Coronary artery (tissue), 2 donors: Measurements from ENCODE around the gene TMTC1.

Experiments used
- DNase-seq: peaks from one replicate; pipeline ENCODE4 v3.0.0-alpha.2; 2017; ENCODE audit warnings: low spot score
- H3K27ac ChIP-seq, 2 donors: fragments of 200-600 bp; sonication (generic); one replicate each; pipeline ENCODE4 v1.5.1; 2016 to 2019
- H3K4me3 ChIP-seq: fragments of 200-600 bp; sonication (generic); 2 replicates; pipeline ENCODE4 v1.5.1; 2016; ENCODE audit warnings: mild to moderate bottlenecking, moderate library complexity
- TF ChIP-seq, protein P1 (sequence below): fragments of 200-600 bp; sonication (generic); IDR thresholded peaks from one replicate; pipeline ENCODE4 v1.5.1; 2019; ENCODE audit warnings: antibody characterized with exemption

TMTC1 gene

DNA sequence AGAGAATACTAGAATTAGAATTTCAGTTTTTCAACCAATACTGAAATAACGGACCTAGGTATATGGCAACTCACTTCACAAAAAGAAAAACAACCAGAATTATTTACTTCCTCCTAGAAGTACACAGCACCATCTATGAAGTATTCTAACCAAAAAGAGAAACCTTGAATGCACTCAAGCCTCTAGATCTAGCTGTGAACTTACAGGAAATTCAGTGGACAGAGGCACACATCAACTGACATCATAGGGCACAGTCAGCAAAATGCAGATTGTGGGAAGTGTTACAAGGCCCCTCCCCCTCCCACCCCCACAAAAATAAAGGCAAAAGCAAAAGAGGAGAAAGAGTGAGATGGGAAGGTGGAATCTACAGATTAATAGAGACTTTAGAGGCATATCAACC is 102.4 kb downstream of the TMTC1 start:
- Histone ChIP-seq H3K4me3 (no peak overlapping the region), H3K27ac (no peak overlapping the region)
- TF ChIP-seq, protein P1, sequence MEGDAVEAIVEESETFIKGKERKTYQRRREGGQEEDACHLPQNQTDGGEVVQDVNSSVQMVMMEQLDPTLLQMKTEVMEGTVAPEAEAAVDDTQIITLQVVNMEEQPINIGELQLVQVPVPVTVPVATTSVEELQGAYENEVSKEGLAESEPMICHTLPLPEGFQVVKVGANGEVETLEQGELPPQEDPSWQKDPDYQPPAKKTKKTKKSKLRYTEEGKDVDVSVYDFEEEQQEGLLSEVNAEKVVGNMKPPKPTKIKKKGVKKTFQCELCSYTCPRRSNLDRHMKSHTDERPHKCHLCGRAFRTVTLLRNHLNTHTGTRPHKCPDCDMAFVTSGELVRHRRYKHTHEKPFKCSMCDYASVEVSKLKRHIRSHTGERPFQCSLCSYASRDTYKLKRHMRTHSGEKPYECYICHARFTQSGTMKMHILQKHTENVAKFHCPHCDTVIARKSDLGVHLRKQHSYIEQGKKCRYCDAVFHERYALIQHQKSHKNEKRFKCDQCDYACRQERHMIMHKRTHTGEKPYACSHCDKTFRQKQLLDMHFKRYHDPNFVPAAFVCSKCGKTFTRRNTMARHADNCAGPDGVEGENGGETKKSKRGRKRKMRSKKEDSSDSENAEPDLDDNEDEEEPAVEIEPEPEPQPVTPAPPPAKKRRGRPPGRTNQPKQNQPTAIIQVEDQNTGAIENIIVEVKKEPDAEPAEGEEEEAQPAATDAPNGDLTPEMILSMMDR: no peak
- no peak for DNase-seq

DNA sequence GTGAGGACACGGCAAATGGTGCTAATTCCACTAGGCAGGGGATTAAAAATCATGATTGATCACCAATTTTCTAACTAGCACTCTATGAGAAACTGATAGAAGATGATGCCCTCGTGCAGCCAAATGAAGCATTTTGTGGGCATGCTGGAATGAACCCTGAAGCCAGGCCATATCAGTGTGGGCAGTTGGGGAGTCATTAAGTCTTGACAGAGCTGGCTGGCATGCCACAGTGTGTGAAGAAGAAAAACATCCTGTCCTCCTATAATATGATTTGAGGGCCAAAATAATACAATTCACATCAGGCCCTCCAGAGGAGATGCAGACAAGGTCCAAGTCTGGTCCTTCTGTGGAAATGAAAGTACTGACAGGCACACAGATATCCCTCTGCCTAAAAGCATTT is 107.1 kb downstream of the TMTC1 start:
- no peak for DNase-seq
- TF ChIP-seq, protein P1: no peak
- Histone ChIP-seq H3K27ac (no peak overlapping the region), H3K4me3 (no peak overlapping the region)

DNA sequence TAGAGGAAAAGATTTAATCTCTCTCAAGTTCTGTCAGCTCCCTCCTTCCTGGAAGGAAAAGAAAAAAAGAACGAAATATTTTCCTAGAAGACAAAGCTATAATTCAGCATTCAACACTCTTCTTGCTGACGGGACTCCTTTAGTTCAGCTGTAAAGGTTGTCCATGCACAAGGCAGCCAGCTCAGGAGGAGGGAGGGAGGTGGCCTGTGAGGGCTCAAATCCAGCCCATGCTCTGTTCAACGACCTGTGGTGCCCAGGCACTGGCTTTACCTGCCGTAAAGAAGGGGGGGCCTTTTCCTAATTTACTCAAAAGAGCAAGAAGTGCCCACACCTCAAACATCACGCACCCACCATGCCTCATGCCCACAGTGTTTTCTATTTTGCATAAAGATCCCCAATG is 109.3 kb downstream of the TMTC1 start:
- no peak for DNase-seq
- no peak overlapping the region for H3K27ac ChIP-seq
- TF ChIP-seq, protein P1: no peak
- no peak overlapping the region for H3K4me3 ChIP-seq

DNA sequence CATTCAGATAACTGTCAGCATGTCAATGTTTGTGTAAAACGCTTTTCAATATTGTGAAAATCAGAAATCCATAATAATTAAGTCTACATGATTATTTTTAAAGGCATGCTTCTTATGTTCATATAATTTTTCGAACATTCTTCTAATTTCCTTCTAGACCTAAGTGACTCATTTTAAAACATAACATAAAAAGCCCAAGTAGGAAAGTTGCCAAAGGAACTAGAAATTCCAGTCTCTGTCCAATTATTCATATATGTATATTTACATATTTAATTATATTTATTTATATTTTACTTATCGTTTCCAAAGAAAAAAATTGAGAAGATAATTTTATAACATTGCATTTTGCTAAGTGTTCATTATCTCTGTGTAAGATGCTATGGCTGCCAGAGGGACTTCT is 110.4 kb downstream of the TMTC1 start:
- no peak overlapping the region for H3K4me3 ChIP-seq
- H3K27ac ChIP-seq: no peak overlapping the region
- TF ChIP-seq, protein P1: no peak
- no peak for DNase-seq

DNA sequence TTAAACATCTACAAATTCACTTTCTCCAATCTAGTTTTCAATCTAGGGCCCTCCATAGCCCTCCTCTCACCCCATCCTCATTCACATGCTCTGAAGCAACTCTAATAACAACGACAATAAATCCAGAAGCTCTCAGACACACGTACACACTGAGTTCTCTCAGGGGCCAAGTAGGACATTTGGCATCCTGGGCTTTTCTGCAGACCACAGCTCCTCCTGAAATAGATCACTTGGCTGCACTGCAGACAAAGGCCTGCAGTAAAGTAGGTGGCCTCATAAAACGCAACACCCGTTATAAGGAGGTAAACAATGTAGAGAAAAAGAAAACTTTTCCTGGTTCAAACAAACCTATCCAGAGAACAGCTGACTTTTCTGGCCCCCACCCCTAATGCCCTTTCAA is 111.2 kb downstream of the TMTC1 start:
- DNase-seq: no peak
- TF ChIP-seq, protein P1: no peak
- Histone ChIP-seq H3K27ac (no peak overlapping the region), H3K4me3 (no peak overlapping the region)

DNA sequence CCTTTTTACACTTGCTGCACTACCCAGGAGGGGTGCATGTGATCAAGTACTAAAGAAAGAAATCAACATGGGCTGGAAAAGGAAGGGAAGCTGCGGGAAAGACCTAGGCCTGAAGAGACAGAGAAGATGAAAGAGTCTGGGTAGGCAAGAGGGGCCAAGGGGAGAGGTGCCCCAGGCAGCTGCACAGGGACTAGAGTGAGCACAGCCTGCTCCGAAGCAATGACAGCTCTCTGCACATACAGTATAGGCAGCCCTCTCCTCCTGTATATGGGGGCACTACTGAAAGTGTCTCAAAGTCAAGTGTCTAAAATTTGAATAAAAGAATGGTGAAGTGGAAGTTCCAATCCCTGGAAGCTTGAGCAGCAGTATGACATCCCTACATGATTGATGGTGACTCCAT is 112.0 kb downstream of the TMTC1 start:
- no peak for DNase-seq
- Histone ChIP-seq H3K27ac (no peak overlapping the region), H3K4me3 (no peak overlapping the region)
- TF ChIP-seq, protein P1: no peak

DNA sequence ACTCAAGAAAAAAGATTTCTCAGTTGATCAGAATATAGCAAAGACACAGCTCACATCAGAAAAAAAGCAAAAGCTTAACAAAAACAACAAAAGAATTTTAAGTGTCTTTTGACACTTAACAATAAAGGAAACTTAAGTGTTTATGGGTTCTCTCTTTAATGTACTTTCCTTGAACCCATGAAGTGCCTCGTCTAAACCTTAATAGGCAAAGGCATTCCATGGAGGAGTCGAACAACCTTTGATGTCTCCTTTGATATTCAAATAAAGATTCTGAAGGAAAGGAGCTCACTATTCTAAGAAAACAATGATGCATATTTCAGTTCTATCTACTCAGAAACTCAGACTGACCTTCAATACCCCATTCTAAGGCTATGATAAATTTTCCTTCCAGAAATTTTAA is 116.7 kb downstream of the TMTC1 start:
- no peak overlapping the region for H3K27ac ChIP-seq
- TF ChIP-seq, protein P1: no peak
- DNase-seq: no peak
- no peak overlapping the region for H3K4me3 ChIP-seq
